ENCODE results near the gene RNU6-7.
A peak's percentile ranks its signal among the peaks of the same experiment; 100 is the strongest.

Gene RNU6-7

DNA sequence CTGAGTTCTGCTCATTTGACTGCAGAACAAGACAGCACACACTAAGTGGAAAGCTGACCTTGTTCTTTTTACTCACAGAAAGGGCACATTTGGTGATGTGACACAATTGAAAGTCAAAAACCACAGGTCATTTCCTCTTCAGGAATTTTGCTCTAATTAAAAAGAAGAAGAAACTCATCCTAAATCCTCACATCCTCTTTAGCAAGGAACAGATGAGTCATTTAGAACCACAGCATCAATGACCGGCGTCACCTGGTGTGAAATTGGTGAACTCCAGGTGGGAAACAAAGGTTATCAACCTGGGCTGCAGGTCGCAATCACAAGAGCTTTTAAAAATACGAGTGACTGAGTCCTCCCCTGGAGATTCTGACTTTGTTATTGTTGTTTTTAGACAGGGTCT lies 4.1 kb downstream of the RNU6-7 start:
- DNase-seq: peak in 1 of 2 donors; percentile 3

DNA sequence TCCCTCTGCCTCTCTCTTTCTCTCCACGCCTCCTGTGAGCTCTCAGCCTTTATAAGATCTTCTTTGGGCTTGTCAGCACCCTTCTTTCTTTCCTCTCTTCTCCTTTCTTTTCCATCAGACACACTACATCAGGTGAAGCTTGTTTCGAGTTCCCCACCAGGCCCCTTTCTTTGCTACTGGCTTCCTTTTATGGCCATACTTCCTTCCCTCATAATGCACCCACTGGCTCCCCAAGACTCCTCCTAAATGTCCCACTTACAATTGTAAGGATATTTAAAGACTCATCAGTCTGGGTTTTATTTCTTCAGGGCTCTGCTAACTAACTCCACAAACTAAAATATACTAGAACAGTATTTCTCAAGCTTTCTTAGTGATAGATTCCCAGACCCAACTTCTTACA lies 4.7 kb downstream of the RNU6-7 start:
- no peak for DNase-seq

DNA sequence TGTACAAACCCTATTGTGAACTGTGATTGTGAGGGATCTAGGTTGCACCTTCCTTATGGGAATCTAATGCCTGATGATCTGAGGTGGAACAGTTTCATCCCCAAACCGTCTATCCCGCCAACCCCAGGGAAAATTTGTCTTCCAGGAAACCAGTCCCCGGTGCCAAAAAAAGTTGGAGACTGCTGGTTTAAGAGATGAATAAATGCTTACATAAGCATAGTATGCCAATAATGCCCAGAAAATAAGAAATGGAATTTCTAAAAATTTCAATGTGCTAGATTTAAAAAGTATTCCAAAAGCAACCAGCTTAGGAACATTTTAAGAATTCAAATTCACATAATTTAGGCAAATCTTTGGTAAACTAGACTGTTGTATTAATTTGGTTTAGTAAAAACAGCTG lies 6.6 kb downstream of the RNU6-7 start:
- no peak for DNase-seq

DNA sequence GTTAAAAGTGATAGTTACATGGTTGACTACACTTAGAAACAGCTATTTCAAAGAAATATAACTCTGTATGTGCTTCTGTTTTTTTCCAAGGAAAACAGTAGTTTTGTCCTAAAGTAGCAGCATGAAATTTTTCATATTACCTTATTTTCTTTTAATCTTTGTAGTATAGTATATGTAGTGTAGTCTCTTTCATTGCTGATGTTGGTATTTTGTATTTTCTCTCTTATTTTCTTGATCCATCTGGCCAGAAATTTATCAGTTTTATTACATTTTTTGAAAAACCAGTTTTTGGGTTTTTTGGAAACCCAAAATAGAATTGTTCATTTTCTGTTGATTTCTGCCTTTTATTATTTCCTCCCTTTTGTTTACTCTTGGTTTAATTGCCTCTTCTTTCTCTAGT lies 7.6 kb downstream of the RNU6-7 start:
- DNase-seq: no peak

DNA sequence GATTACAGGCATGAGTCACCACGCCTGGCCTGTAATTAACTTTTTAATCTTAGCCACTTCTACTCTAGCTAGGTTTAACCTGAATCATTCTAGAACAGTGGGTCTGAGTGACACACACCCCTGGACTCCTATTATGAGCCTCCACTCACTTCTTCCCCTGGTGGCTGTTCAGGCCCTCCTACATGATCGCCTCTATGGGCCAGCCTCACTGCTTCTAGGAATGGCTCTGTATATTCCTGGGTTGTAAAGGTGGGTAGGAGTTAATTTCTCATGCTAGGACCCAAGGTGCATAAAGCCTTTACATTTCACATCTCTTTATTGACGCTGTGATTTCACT lies 9.2 kb downstream of the RNU6-7 start:
- DNase-seq: no peak

DNA sequence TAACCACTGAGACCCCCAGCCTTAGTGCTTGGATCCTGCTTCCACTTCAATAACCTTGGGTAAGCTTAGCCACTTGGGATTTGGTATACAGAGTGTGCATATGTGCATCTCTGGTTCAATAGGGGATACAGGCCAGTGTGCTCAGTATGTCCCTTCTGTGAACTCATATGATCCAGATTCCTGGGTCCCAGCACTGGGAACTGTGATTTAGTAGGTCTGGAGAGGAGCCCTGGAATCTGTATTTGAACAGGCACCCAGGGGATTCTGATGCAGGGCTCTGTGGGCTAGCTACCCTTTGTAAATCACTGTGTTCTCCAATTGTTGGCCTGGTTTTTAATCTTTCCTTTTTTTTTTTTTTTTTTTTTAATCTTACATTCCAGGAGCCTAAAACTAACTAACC lies 11.0 kb downstream of the RNU6-7 start:
- DNase-seq: no peak

DNA sequence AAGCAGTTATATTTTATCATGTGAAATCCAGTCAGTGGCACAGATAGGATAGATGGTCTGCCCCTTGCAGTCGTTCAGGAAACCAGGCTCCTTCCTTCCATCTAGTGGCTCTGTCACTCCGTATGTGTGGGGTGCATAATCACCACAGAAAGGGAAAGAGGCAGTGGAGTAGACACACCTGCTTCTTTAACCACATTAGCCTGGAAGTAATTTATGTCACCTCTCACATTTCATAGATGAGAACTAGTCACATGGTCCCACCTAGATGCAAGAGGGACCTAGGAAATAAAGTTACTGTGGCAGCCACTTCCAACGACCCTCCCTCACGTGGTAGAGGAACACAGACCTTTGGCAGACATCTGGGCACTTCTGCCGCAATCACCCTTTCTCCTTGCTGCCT lies 15.5 kb downstream of the RNU6-7 start:
- no peak for DNase-seq

DNA sequence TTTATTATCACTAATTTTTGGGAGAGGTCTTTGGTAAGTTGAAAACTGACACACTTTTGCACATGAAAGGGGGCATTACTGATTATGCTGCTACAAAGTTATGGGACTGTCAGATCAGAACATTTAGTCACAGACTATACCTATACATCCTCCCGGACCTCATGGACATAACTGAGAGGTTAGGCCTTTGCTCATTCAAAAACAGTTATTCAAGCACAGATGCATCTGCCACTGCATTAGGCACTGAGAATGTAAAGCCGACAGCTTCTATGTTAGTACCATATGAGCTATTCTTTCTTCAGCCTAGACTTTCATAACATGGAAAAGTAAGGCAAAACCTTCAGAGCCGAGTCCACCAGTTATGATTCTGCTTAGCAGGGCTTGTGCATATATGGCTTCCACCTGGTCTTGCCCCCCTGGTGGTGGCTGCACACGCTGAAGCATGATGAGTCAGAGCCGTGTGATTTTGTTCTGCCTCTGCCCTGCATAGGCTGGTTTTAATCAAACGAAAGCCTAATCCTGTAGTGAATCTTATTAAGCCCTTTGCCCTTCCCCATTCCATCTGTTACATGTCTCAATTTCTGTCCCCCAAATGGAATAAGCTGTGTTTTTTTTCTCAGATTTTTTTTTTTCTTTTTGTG lies 23.0 kb downstream of the RNU6-7 start:
- no peak for DNase-seq

DNA sequence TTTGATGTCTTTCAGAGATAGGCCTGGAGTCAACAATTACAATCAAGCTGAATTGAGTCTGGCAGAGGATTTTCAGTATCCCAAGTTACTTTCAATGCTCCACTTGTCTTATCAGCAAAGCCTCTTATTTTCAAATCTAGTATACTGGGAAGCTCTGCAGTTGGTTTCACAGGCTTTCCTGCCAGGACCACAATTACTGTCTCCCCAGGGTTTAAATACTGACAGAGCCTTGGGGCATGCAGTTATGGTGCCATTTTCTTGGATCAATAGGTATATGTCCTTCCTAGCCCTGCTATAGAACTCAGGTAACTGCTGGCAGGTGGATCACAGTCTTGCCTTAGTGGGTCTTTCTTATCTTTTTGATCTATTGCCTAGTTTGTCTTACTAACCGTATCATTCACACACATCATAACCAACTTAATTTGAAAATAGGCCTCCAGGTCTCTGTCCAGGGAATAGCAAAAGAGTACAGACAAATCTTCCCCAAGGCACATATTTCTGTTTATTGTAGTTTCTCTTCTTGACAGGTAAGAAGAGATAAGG lies 23.6 kb downstream of the RNU6-7 start:
- no peak for DNase-seq

DNA sequence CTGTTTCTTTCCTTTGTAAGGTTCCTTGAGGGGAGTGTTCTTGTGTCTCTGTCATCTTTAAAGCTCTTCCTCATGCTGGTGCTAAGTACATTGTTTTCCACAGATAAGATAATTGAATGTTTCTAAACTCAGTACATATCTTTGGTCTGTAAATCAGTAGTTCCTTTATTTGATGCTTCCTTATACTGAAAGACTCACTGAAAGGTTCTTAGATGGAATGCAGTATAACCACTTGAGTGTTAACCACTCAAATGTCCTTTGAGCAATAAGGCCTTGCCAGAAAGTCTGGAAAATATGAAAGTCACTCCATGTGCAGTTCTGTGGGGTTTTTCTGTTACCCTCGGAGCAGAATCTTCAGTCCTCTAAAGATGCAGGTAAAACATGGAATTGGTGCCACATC lies 24.2 kb downstream of the RNU6-7 start:
- DNase-seq: no peak

DNA sequence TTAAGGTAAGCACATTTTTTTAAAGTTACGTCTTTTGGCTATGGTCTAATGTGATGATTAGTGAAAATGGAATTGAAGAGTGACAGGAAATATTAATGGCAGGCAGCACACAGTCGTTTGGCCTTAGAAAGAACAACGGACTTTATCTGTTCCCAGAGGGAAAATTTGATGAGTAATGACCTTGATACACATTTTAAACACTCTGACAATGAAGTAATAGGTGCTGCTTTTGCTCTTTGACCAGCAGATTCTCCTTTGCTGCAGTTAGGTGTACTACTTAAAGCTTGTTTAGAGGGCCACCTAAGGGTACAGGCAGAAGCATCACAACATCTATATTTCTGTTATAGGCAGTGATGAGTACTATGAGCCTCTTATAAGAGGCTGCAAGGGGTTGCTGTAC lies 28.3 kb downstream of the RNU6-7 start:
- no peak for DNase-seq

DNA sequence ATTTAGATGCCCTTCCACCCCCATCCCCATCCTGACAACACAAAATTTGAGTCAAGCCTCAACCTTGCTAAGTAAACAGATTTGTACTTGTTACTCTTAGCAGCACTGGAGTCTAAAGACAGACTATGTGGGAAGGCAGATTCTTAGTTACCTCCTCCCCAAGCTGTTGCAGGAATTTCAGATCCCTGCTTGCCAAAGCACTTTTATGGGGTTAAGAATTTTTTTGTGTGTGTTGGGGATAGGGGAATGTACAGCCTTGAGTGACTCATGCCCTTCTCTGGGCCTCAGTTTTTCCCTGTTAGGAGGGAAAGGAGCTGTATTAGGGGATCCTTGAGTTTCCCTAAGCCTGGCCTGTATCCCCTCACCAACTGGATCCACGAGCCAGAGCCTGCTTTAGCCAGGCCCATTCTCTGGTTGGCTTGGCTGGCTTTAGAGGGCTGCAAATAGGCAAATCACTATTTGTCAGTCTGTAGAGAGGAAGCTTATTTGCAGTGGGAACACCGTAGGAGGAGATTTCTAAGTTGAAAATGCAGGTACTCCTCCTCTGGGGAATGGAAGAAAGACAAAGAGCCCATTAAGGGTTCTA lies 28.9 kb downstream of the RNU6-7 start:
- DNase-seq: no peak

DNA sequence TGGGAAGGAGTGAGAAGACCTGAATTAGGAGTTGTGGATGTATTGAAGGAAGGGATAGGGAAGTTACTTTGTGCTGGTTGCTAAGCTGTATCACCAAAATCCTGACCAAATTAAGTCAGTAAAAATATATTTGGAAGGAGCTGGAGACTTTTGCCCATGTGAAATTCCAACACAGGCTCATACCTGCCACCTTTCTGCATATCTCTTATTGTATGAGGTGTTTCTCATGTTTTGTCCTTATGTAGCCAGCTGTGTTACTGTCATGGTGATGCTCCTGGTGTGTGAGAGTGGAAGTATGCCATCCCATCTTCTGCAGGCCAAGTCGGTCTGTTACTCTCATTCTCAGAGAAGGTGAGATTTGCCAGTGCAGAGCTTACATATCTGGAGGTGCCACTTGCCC lies 30.6 kb downstream of the RNU6-7 start:
- DNase-seq: no peak

DNA sequence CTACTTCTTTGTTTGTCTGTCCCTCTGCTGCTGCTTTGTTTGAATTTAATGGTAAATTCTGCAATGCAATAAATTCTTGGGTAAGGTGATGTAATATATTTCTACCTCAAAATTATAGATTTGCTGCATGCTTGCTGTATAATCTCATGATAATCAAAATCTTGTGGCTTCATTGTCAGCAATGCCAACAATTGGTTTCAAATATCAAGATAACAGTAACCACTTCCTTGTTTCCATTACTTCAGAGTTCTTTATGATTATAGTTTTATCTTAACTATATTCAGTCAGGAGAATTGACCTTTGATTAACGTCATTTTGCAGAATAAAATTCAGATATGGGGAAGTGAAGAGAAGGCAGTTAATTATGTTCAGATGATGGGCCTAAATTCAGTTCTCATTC lies 31.4 kb downstream of the RNU6-7 start:
- DNase-seq: no peak

DNA sequence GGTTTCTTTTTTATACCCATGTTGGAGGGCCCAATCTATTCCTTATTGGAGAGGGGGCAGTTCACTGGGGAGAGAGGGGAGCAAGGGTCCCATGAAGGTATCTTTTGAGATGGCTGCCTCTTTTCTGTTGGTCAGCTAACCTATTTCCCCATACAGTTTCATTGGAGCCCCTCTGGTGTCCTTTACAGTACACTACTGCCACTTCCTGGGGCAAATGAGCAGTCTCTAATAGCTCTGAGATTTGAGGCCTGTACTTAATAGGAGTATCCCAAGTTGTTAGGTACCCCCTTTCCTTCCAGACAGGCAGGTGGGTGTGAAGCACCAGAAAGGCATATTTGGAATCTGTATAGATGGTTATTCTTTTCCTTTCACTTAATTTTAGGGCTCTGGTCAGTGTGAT lies 42.6 kb downstream of the RNU6-7 start:
- DNase-seq: no peak

DNA sequence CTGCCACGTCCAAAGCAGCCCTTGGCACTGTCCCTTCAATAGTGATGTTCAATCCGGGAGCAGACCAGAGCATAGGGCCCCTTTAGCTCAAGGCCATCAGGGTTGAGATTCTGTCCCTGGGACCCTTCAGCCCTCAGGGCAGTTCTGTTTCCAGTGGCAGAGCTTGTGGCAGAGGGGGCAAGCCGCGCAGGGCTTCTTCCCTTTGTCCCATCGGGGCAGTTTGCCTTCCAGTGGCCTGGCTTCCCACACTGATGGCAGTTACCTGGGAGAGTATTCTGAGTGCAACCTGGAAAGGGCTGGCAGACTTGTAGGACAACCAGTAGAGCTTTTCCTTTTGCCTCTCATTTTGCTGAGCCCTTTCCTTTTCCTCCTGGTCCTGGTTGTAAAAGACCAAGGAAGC lies 44.9 kb downstream of the RNU6-7 start:
- DNase-seq: no peak

DNA sequence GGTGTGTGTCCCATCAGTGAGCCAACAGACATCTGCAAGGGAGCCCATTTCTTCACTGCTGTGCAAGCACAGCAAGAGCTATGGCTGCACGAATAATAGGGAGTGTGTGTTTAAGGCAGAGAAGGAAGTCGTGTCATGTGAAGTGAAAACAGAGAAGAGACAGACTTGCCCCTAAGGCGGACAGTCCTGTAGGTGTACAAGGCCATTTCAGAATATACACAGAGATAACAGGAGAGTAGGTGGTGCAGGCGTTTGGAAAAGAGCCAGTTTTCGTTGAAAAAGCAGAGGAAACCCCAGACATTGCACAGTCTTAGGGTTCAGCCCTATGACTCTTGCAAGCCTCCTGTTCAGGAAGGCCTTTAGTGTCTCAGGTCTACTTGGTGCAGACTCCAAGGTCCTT lies 47.5 kb downstream of the RNU6-7 start:
- DNase-seq: no peak

DNA sequence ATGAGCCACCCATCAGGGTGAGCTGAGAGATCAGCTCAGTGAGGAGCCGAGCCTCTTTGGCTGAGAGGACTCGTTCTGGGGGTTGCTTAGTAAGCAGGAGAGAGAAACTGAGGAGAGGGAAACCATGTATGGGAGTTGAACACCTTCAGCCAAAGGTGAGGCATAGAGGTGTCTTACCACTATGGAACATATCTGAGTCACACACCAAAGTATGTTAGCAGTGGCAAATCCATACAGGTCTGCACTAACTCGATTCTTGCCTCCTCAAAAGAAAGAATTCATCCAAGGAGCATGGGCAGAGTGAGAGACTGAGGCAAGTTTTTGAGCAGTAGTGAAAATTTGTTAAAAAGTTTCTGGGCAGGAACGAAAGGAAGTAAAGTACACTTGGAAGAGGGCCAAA lies 47.9 kb downstream of the RNU6-7 start:
- DNase-seq: no peak

DNA sequence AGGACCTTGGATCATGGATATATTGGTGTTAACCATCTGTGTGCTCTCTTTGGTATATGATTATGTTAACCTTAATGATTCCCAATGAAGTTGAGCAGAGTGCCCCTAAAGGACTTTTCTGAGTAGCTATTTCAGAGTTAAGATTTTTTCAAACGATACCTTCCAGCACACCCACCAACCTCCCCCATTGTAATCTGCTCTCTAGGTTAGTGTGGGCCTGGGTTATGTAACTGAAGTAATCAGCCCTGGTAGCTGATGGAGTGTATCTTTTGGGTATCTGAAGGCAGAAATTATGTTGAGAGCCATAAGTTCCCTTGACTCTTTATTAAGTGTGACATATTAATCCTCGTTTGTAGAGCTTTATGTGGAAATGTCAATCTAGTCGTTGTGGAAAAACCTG lies 48.8 kb downstream of the RNU6-7 start:
- DNase-seq: no peak

DNA sequence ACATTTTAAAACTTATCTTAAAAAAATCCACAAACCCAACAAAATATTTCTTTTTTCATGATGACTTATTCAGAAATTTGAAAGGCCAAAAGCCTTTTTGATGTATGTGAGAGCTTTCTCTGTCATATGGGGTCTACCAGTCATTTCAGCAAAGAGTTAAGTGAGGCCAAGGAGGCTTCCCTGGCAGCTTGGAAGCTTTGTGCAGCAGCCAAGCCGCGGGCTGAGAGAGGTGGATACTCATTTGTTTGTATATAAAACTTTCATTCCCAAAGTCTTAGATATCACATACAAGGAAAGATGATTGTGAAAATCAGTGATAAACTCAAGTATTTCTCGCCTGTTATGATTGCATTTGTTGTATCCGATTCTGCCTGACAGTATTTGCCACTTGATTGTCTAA lies 49.7 kb downstream of the RNU6-7 start:
- DNase-seq: no peak
